Right ventricle myocardium inferior (tissue), 1 donor: ENCODE results near the gene PRKCZ. TPM values are rescaled to one million over a fixed set of nuclear protein-coding genes. Genes with fewer than 3 reads are reported as not detected.

ENCODE experiments used
- ATAC-seq: fragments of 200-7000 bp; cut with Tn5 transposase; one replicate; pipeline ENCODE4 v1.9.1; 2020; ENCODE audit warnings: mild to moderate bottlenecking, moderate library complexity
- DNase-seq: peaks from one replicate; pipeline ENCODE4 v3.0.0; 2021; ENCODE audit errors: missing footprints
- intact Hi-C: fragments of 100-400 bp; cut with DNase I; formaldehyde crosslinking; loops from one replicate; pipeline ENCODE4 v1.11.0; 2022
- total RNA-seq: library from RNA; stranded (reverse); fragmentation: NEBNext Ultra II Directional; extraction: Animal tissue kit (Norgen Biotek cat#: 25700); gene quantifications from one replicate; pipeline ENCODE4 v1.2.1, GENCODE V29; 2021
- donor health status: DM: no; HTN: yes; CAD: no; lungs with severe emphysema.

PRKCZ gene
- total RNA-seq, 1 donor from 2014 or later, result 16.4 TPM

DNA sequence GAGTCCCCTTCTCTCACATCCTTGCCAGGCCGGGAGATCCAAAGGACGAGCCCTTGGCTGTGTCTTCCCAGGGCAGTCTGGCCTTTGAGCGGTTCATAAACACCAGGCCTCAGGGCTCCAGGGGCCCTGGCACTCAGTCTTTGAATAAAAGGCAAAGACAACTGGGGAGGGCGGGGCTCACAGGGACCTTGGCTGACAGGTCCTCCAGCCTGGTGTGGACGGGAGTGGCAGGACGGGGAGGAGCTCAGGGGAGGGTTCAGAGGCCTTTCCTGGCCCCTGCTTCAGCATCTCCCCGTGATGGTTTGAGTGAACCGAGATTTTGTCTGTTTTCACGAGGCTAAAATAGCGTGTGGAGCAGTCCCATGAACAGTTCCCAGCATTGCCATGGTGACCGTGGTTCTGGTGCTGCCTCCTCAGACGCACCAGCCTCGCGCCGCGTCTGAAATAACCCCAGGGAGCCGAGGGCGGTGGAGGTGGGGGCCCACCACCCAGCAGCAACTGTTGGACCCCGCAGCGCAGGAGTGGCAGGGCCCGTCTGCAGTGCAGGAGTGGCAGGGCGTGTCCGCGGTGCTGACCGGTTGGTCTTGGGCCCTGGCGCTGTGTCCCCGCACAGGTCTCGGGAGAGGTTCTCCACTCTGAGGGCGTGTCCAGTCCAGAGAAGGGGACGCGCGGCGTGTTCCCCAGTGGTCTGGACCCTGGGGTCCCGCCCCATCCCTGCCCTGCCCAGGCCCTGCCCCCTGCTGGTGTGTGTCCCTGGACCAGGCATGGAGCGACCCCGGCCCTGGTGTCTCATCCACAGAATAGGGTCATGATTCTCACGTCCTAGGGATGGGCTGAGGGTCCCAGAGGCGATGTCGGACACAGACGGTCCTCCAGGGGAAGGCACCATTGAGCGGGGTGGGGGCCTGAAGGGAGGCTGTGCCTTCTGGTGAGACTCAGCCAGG lies 7.1 kb upstream of the PRKCZ start:
- ATAC-seq (no peak), DNase-seq (peak; percentile 50)
- intact Hi-C loops, result no loop called here

DNA sequence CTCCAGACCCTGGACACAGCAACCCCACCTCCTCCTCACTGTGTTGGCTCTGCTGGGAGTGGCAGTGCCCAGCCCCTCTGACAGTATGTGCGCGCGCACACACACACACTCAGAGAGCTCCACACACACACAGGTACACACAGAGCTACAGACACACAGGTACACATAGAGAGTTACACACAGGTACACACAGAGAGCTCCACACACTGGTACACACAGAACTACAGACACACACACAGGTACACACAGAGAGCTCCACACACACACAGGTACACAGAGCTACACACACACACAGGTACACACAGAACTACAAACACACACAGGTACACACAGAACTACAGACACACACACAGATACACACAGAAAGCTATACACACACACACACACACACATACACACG lies 6.3 kb upstream of the PRKCZ start:
- no peak for ATAC-seq
- no peak for DNase-seq
- intact Hi-C loops, result loop anchor here (1.0 kb wide), 1 partner anchor 84 kb away; no protein-coding TSS in a partner anchor

DNA sequence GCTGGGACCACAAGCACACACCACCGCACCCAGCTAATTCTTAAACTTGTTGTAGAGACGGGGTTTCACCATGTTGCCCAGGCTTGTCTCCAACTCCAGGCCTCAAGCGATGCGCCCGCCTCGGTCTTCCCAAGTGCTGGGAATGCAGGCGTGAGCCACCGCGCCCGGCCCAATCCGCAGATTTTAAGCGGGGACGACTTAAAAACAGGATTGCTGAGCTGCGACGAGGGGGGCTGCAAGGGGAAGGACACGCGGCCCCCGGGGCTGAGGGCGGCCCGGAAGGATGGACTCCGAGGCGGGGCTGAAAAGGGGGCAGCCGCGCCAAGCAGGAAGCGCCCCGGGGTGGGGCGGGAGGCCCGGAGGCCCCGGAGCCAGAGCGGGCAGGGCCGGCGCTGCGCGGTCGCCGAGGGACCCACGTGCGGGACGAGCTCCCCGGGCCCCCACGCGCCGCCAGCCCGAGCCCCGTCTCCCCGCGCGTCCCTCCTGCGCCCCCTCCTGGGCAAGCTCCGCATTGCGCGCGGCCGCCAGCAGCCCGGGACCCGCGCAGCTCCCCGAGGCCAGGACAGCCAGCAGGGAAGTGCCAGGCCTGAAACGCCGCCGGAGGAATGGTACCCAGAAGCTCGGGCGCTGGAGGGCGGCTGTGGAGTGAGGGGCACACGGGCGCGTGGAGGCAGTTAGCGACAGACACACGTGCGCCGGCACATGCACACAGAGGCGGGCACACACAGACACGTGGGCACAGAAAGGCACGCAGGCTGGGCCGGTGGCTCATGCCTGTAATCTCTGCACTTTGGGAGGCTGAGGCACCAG lies 5.5 kb upstream of the PRKCZ start:
- DNase-seq (peak; percentile 87), ATAC-seq (peak; percentile 79)
- intact Hi-C loops, result loop anchor here (1.0 kb wide), 2 partner anchors 84 to 100 kb away; no protein-coding TSS in a partner anchor

DNA sequence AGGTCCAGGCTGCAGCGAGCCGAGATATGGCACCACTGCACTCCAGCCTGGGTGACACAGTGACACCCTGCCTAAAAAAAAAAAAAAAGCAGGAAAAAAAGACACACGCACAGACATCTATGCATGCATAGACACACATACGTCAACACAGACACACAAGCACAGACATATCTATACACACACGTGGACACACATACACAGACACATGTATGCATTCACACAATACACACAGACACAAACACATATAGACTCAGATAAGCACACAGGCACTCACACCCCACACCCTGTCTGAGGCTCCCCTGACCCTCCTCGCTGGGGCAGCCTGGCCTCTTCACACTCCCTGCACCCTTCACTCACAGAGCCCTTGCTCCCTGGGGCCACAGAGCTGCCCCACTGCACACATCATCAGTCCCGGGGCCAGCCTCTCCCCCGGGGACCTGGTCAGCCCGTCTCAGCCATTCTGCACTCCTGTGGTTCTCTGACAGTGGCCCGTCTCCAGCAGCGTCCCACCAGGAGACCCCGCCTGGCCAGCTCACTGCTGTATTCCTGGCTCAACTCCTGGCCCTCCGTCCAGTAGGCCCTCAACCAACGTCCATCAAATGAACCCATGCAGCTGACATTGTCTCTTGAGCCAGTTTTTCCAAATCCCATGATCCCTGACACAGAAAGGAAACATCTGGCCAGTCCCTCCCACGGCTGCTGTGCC lies 4.6 kb upstream of the PRKCZ start:
- intact Hi-C loops, result loop anchor here (1.0 kb wide), 1 partner anchor 101 kb away; no protein-coding TSS in a partner anchor
- DNase-seq (peak; percentile 37), ATAC-seq (no peak)

DNA sequence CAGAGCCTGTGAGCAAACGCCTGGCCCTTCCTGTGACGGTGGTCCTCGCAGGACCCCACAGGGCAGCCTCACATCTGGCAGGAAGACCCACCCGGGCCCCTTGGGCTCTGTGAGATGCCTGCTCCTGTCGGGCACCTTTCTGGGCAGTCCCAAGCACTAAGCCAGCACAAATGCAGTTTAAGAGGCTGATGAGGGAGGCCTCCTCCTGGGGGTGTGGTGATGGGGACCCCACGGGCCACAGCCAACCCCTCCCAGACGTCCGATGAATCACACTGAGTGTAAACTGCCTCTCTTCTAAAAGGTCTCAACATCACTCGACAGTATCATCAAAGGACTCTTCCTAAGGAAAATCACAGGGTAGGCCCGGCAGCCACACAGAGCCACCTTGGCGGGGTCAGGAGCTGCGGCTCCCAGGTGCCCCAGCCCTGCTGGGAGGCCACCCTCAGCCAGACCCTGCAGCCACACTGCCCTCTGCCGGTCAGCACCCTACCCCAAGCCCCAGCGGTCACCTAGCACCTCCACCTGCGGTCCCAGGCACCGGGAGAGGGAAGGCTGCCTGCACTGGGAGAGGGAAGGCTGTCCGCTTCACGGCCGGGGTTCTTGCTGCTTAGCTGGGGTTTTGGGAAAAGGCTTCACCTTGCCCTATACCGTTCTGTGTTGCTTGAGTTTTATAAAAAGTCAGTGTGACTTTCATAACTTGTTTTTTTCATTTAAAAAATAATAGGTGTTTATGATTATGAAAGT lies 3.9 kb upstream of the PRKCZ start:
- intact Hi-C loops, result no loop called here
- peak; percentile 62 for DNase-seq
- ATAC-seq, result peak; percentile 45

DNA sequence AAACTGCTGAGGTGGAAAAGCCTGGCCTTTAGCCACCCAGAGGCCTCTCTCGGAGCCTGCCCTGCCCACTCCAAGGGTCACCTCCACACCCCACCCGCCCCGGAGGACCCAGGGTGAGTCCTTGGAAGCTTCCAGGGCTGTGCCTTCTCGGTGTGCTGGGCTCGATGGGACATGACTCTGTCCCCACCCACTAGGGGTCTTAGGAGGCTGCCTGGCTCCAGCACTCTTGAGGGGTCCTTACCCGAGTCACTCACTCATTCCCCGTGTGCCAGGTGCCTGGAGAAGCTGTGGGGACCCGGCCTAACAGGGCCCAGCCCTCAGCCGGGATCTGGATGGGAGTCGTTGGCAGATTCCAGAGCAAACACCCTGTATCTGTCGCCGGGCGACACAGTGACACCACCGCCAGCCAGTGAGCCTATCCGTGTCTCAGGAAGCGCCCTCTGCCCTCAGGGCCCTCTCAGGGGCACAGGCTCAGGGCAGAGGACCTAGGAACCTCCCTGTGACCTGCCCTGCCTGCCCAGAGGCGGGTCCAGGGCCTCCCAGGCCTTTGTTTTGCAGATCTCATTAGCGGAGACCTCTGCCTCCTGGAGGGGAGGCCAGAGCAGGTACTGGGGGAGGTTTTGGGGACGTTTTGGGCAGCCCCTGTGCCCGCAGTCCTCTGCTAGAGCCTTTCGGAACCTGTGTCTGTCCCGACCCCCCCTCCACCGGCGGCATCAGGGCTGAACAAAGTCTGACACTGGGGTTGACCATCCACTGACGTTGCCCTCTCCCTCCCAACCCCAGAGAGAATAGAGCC lies 3.1 kb upstream of the PRKCZ start:
- ATAC-seq (no peak), DNase-seq (peak; percentile 18)
- intact Hi-C loops, result no loop called here

DNA sequence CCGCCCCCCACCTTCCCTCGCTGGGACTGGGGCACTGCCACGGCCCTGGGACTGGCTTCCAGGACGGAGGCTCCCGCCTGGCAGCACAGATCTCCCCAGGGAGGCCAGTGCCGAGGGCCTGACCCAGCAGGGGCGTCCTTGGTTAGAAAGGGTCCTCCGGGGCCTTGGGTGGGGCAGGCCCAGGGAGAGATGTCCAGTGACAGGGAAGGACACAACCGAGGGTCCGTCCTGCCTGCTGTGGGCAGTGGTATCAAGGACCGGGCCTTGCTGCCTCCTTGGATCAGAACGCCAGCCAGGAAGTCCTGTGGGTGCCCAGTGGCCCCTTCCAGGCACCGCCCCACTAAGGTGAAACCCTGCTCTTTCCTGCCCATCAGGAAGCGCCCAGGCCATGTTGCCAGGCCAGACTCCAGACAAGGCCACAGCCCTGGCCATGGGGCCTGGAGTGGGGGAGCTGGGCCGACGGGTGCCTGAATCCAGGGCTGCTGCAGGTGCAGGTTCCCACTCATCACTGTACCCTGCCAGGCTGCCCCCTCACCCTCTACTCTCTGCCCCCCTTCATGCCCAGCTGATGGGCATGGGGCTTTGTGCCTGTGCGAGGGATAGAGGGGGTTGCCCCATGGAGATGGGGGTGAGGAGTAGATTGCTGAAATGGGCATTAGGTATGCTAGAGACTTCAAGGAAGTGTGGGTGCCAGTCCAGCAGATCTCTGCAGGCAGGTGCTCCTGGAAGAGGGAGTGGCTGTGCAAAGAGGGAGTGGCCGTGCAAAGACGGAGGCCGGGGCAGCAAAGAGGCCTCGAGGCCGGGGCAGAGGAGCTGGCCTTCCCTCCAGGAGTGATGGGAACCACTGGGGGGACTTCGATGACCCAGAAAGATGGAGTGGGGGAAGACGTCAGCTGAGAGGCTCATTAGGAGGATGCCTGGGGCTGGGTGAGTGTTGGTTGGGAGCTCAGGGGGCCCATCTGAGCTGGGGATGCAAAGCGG lies 2.2 kb upstream of the PRKCZ start:
- ATAC-seq, result no peak
- intact Hi-C loops, result no loop called here
- peak; percentile 37 for DNase-seq

DNA sequence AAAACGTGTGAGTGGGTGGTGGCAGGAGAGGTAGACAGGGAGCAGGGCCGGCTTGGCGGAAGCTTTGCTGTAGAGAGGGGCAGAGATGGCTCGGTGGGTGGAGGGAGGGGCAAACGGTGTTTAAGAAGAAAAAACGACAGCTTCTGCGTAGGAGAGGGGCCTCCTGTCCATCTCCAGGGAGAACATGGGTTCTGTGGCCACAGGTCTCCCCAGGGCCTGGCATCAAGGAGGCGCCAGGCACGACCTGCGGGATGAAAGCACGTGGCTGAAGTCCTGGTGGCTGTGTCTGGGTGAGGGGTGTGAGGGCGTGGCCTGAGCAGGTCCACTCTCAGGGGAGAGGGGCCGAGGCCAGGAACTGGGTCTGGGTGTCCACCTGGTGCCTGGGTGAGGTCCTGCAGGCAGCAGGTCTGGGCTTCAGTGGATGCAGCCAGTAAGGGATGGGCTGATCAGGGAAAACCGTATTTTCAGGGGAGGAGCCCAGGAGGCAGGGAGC lies 940 bp upstream of the PRKCZ start:
- intact Hi-C loops, result no loop called here
- ATAC-seq (no peak), DNase-seq (peak; percentile 45)

DNA sequence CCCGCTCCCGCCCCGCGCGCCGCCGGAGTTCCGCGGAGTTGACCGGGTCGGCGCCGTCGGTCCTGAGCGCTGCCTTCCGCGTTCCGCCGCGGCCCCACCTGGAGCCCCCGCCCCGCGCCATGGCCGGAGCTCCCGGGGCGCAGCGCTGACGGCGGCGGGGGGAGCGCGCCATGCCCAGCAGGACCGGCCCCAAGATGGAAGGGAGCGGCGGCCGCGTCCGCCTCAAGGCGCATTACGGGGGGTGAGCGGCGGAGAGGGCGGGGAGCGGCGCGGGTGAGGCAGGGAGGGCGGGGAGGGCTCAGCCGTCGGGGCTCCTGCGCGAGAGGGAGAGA lies 216 bp downstream of the PRKCZ start:
- ATAC-seq, result no peak
- intact Hi-C loops, result no loop called here
- no peak for DNase-seq

DNA sequence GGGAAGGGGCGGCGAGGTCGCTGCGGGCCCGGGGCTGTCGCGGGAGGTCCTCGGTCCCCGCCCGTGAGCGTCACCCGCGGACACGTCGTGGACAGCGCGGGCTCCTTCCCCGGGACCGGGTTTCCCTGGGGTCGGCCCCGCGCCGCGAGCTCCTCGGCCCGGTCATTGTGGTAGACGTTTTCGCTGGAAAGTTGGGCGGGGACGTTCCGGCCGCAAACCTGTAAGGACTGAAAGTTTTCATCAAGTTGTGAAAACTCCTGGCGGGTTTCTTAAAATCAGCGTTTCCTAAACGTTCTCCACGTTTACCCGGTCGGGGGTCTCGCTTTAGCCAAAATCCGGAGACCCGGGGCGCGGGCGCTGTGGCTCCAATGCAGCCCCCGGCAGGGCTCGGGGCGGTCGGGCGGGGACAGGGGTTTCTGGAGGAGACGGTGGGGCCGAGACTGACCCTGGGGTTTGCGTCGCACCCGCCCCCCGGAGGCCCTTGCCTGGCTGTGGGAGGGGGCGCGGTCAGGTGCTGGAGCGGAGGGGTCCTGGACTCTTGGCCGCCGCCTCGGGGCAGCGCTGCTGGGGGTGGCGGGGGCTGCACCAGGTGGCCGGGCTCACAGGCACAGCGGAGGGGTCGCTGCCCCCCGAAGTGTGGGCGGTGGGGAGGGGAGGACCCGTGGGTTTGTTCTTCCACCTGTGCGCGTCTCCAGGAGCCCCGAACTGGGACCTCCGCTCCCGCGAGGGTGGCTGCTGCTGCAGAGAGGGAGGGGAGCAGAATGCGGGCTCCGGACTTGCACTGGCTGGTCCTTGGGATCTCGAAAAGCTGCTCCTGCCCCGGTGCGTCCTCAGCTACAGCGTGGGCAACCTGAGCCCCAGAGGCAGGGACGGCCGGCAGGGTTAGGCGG lies 827 bp downstream of the PRKCZ start:
- intact Hi-C loops, result no loop called here
- ATAC-seq (no peak), DNase-seq (peak; percentile 68)

DNA sequence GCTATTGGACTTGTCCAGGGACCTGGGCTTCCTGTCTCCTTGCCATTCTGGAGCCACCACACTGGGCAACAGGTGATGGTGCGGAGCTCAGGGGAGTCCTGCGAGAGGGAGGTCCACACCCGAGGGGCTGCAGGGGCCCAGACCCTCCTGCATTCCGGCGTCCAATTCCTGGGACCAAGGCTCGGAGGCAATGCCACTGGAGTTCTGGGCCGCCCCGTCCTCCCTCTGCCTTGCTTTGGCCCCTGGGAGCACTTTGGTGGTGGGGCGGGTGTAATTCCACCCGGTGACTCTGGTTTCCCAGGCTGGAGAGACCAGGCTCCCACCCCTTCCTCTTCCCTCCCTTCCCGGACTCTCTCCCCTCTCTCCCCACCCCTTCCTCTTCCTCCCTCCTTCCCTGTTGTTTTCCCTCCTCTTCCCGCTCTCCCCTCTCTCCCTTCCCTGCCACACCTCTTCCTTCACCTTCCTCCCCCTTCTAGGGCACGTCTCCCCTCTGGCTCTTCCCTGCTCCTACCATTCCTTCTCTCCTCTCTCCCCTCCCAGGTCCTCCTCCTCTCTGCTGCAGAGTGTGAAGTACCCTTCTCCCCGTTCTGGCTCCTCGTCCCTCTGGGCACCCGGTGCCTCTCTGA lies 2.0 kb downstream of the PRKCZ start:
- intact Hi-C loops, result no loop called here
- DNase-seq, result peak; percentile 54
- ATAC-seq, result no peak

DNA sequence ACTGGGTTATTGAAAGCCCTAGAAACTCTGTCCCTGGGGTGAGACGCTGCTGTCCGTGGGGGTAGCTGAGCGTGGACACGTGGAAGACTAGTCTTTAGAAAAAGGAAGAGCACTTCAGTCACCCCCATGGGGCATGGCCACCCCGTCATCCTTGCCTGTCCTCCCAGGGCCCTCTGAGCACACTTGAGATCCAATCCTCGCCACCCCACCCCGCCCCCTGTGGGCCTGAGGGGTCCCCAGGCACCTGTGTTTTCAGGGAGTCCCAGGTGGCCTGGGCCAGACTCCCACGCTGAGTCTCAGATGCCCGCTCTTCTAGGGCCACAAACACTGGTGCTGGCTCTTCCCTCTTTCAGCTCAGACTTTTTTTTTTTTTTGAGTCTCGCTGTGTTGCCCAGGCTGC lies 2.5 kb downstream of the PRKCZ start:
- intact Hi-C loops, result no loop called here
- DNase-seq, result peak; percentile 2
- ATAC-seq, result no peak

DNA sequence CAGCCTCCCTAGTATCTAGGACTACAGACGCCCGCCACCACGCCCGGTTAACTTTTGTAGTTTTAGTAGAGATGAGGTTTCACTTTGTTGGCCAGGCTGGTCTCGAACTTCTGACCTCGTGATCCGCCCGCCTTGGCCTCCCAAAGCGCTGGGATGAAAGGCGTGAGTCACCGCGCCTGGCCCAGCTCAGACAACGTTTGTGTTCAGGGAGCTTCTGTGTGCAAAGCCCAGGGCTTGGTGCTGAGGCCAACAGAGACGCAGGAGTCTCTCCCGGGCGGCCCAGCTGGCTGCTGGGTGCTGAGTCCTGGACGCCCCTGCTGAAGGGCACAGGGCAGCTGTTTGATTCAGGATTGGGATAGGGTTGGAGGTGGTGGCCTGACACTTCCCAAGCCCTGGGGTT lies 3.0 kb downstream of the PRKCZ start:
- no peak for ATAC-seq
- intact Hi-C loops, result no loop called here
- DNase-seq, result peak; percentile 62

DNA sequence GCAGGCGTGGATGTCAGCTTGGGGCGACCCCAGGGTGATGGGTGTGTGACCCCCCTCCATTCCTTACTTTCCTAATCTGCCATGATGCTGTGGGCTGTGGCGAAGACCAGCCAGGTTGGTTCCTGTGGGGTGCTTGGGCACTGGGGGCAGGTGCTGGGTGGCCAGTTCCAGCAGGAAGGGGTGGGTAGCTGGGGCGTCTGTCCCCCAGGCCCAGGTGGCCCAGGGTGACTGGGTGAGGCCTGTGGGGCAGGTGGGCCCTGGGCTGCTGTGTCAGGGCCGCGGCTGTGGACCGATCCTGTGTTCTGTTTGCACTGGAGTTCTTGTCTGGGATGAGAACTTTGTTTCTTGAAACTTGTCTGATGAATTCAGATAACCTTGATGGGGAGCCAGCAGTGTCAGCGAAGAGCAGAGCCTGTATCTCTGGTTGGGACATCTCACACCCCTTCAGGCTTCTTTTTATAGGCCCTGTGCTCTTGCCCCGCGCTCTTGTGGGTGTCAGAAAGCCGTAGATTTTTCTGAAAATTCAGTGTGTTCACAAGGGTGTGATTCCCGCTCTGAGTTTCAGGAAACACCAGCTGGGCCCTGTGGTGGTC lies 3.7 kb downstream of the PRKCZ start:
- DNase-seq, result peak; percentile 20
- ATAC-seq, result no peak
- intact Hi-C loops, result no loop called here

DNA sequence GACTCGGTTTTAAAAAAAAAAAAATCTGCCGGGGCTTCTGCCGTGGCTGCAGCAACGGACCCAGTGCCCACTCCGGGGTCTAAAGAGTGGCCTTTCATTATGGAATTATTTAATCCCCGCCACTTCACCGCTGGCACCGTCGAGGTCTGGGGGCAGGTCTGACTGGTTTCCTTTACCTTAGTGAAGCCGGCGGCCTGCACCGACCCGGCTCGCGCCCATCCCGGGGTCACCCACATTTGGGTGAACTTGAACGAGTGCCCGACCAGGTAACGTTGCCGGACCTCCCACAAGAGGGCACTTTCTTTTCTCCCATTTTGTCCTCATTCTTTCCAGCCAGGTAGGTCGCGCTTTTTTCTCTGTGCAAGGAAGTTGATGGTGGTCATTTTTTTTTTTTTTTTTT lies 4.3 kb downstream of the PRKCZ start:
- intact Hi-C loops, result no loop called here
- no peak for ATAC-seq

More for the DNA sequence above, 4.3 kb downstream of the PRKCZ start:
- peak; percentile 50 for DNase-seq
